Ovary (tissue), 3 donors: Measurements from ENCODE around the gene KRT83.

Source experiments
- CTCF ChIP-seq, 3 donors: fragments of 450-650 bp in 2 of 3; fragments of 200-600 bp in 1 of 3; IDR thresholded peaks; one replicate each; pipeline versions ENCODE4 v1.5.1 to v1.8.0; 2016 to 2022; ENCODE audit warnings: antibody characterized with exemption in 3 of 3, mild to moderate bottlenecking in 1 of 3
- EP300 ChIP-seq: sonication (generic); formaldehyde crosslinking; IDR thresholded peaks from one replicate; pipeline ENCODE4 v1.6.1; 2017; ENCODE audit warnings: antibody characterized with exemption
- donor health status: DM: no; HTN: no; CAD: no.

- TF ChIP-seq EP300 (no peak), CTCF (IDR thresholded peaks at IDR 0.05) (no peak)
These were observed 2.9 kb upstream of the KRT83 start for GRCh38 chr12:52324153-52324444.
